GM12864 (cell line): ENCODE data around the gene WHRN.

Experiments used
- DNase-seq: peaks from one replicate; pipeline ENCODE4 v3.0.0-alpha.2; 2011; ENCODE audit warnings: low read depth
- H3K4me3 ChIP-seq: 2 replicates; pipeline ENCODE4 v1.5.1; 2011; ENCODE audit warnings: mild to moderate bottlenecking, low read depth, low read length, control low read depth
- CTCF ChIP-seq: IDR thresholded peaks from 2 replicates; pipeline ENCODE4 v1.5.1; 2011; ENCODE audit warnings: low read depth, mild to moderate bottlenecking, moderate library complexity, low read length, control low read depth, inconsistent platforms; ENCODE audit errors: missing control alignments

WHRN gene

GRCh38 chr9:114451707-114452031 is 53.6 kb downstream of the WHRN start:
- no peak for TF ChIP-seq CTCF
- H3K4me3 ChIP-seq = no peak overlapping the region
- DNase-seq = no peak

- H3K4me3 ChIP-seq = no peak overlapping the region
- TF ChIP-seq CTCF = no peak
- DNase-seq = no peak
Observed at GRCh38 chr9:114450833-114451706, 54.2 kb downstream of the WHRN start.

- DNase-seq = no peak
- H3K4me3 ChIP-seq = no peak overlapping the region
- TF ChIP-seq CTCF = no peak
Observed at GRCh38 chr9:114450181-114450580, 55.1 kb downstream of the WHRN start.

- no peak for TF ChIP-seq CTCF
- no peak for DNase-seq
- H3K4me3 ChIP-seq = no peak overlapping the region
Observed at GRCh38 chr9:114449236-114449635, 56.0 kb downstream of the WHRN start.

- TF ChIP-seq CTCF = no peak
- no peak overlapping the region for H3K4me3 ChIP-seq
- no peak for DNase-seq
Observed at GRCh38 chr9:114448706-114449105, 56.6 kb downstream of the WHRN start.

GRCh38 chr9:114446672-114447450 is 58.4 kb downstream of the WHRN start:
- no peak for DNase-seq
- no peak overlapping the region for H3K4me3 ChIP-seq
- TF ChIP-seq CTCF = no peak

- DNase-seq = no peak
- H3K4me3 ChIP-seq = no peak overlapping the region
- no peak for TF ChIP-seq CTCF
Observed at GRCh38 chr9:114446036-114446435, 59.2 kb downstream of the WHRN start.
